Muscle layer of colon (tissue), 2 donors: ENCODE measurements around the gene IL31.

Source experiments
- H3K27ac ChIP-seq: one replicate; pipeline ENCODE4 v1.7.0; 2013; ENCODE audit warnings: low read depth, mild to moderate bottlenecking, low read length, moderate library complexity
- H3K27me3 ChIP-seq, 2 donors: one replicate each; pipeline ENCODE4 v1.7.0; 2013; ENCODE audit warnings: low read length in 2 of 2, mild to moderate bottlenecking in 2 of 2; ENCODE audit not compliant: insufficient read depth in 2 of 2, control insufficient read depth in 1 of 2
- H3K36me3 ChIP-seq: one replicate; pipeline ENCODE4 v1.7.0; 2013; ENCODE audit warnings: mild to moderate bottlenecking, low read length; ENCODE audit not compliant: insufficient read depth
- H3K4me1 ChIP-seq: one replicate; pipeline ENCODE4 v1.7.0; 2013; ENCODE audit warnings: mild to moderate bottlenecking, low read length; ENCODE audit not compliant: insufficient read depth
- H3K4me3 ChIP-seq, 2 donors: one replicate each; pipeline ENCODE4 v1.7.0; 2013; ENCODE audit warnings: low read length in 2 of 2, low read depth in 1 of 2, mild to moderate bottlenecking in 1 of 2, moderate library complexity in 1 of 2
- H3K9ac ChIP-seq: one replicate; pipeline ENCODE4 v1.7.0; 2013; ENCODE audit warnings: low read length
- H3K9me3 ChIP-seq: one replicate; pipeline ENCODE4 v1.7.0; 2013; ENCODE audit warnings: mild to moderate bottlenecking, low read length
- donor health status: abdominal sarcoma.
- donor health status: Adenocarcinoma of cecum.

IL31 gene

GRCh38 chr12:122171399-122171798, 2.6 kb downstream of the IL31 start:
- Histone ChIP-seq H3K9ac (no peak overlapping the region), H3K4me1 (no peaks in the 10 kb centered on the region), H3K36me3 (no peaks in the 10 kb centered on the region), H3K9me3 (no peaks in the 10 kb centered on the region), H3K27me3 (peaks cover 0 to 6% of the 10 kb centered on the region in 2 donors), H3K27ac (no peak overlapping the region), H3K4me3 (no peak overlapping the region)

- H3K9me3 ChIP-seq, result no peaks in the 10 kb centered on the region
- H3K27me3 ChIP-seq, result peaks cover 0 to 6% of the 10 kb centered on the region in 2 donors
- no peaks in the 10 kb centered on the region for H3K36me3 ChIP-seq
- no peak overlapping the region for H3K4me3 ChIP-seq
- H3K9ac ChIP-seq, result no peak overlapping the region
- no peak overlapping the region for H3K27ac ChIP-seq
- no peaks in the 10 kb centered on the region for H3K4me1 ChIP-seq
These were observed 5.5 kb downstream of the IL31 start for GRCh38 chr12:122168492-122168891.

- Histone ChIP-seq H3K9me3 (no peaks in the 10 kb centered on the region), H3K9ac (no peak overlapping the region), H3K4me1 (no peaks in the 10 kb centered on the region), H3K27ac (no peak overlapping the region), H3K4me3 (no peak overlapping the region), H3K36me3 (no peaks in the 10 kb centered on the region), H3K27me3 (peaks cover 0 to 5% of the 10 kb centered on the region in 2 donors)
These were observed 6.6 kb downstream of the IL31 start for GRCh38 chr12:122167356-122167925.

- H3K9me3 ChIP-seq, result no peaks in the 10 kb centered on the region
- H3K27ac ChIP-seq, result no peak overlapping the region
- no peaks in the 10 kb centered on the region for H3K4me1 ChIP-seq
- H3K4me3 ChIP-seq, result no peak overlapping the region
- H3K9ac ChIP-seq, result no peak overlapping the region
- no peaks in the 10 kb centered on the region for H3K36me3 ChIP-seq
- H3K27me3 ChIP-seq, result no peaks in the 10 kb centered on the region
These were observed 7.3 kb downstream of the IL31 start for GRCh38 chr12:122166422-122167349.

DNA sequence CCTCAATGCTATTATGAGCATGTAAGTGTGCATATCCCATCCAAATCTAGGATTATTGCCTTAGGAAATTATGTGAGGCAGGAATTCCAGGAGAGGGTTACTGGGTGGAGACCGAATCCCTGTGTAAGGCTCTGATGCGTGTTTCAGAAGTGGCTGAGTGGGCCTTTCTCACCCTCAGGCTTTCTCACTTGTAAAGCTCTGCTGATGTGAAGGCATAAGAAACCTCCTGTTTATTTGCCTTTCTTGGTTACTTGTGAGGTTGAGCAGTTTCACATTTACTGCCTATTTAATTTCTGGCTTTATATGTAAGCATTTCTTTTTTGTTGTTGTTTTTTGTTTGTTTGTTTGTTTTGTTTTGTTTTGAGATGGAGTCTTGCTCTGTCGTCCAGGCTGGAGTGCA, 11.0 kb downstream of the IL31 start:
- no peaks in the 10 kb centered on the region for H3K36me3 ChIP-seq
- H3K4me3 ChIP-seq, result no peak overlapping the region
- H3K9ac ChIP-seq, result no peak overlapping the region
- no peaks in the 10 kb centered on the region for H3K27me3 ChIP-seq
- no peak overlapping the region for H3K27ac ChIP-seq
- no peaks in the 10 kb centered on the region for H3K9me3 ChIP-seq
- no peaks in the 10 kb centered on the region for H3K4me1 ChIP-seq

DNA sequence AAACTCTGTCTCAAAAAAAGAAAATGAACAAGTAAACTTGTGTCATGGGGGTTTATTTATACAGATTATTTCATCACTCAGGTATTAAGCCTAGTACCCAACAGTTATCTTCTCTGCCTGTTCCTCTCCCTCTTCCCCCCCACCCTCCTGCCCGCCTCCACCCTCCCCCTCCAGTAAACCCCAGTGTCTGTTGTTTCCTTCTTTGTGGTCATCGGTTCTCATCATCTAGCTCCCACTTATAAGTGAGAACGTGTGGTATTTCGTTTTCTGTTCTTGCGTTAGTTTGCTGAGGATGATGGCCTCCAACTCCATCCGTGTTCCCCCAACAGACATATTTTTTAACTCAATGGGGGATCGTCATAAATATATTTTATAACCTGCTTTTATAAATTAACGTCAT, 12.3 kb downstream of the IL31 start:
- no peaks in the 10 kb centered on the region for H3K4me1 ChIP-seq
- H3K27me3 ChIP-seq, result no peaks in the 10 kb centered on the region
- H3K9me3 ChIP-seq, result no peaks in the 10 kb centered on the region
- H3K9ac ChIP-seq, result no peak overlapping the region
- H3K36me3 ChIP-seq, result no peaks in the 10 kb centered on the region
- no peak overlapping the region for H3K27ac ChIP-seq
- H3K4me3 ChIP-seq, result no peak overlapping the region

- Histone ChIP-seq H3K27ac (no peak overlapping the region), H3K27me3 (no peaks in the 10 kb centered on the region), H3K4me1 (no peaks in the 10 kb centered on the region), H3K9me3 (no peaks in the 10 kb centered on the region), H3K36me3 (no peaks in the 10 kb centered on the region), H3K4me3 (no peak overlapping the region), H3K9ac (no peak overlapping the region)
These were observed 13.3 kb downstream of the IL31 start for GRCh38 chr12:122160761-122161160.

- H3K9ac ChIP-seq, result no peak overlapping the region
- H3K9me3 ChIP-seq, result no peaks in the 10 kb centered on the region
- H3K36me3 ChIP-seq, result no peaks in the 10 kb centered on the region
- no peaks in the 10 kb centered on the region for H3K27me3 ChIP-seq
- no peak overlapping the region for H3K27ac ChIP-seq
- no peak overlapping the region for H3K4me3 ChIP-seq
- no peaks in the 10 kb centered on the region for H3K4me1 ChIP-seq
These were observed 14.1 kb downstream of the IL31 start for GRCh38 chr12:122159882-122160281.

- H3K36me3 ChIP-seq, result no peaks in the 10 kb centered on the region
- no peak overlapping the region for H3K9ac ChIP-seq
- H3K4me3 ChIP-seq, result no peak overlapping the region
- no peaks in the 10 kb centered on the region for H3K4me1 ChIP-seq
- H3K27me3 ChIP-seq, result no peaks in the 10 kb centered on the region
- H3K9me3 ChIP-seq, result no peaks in the 10 kb centered on the region
- H3K27ac ChIP-seq, result no peak overlapping the region
These were observed 15.2 kb downstream of the IL31 start for GRCh38 chr12:122158700-122159285.

- Histone ChIP-seq H3K27me3 (no peaks in the 10 kb centered on the region), H3K4me3 (no peak overlapping the region), H3K4me1 (peaks cover 4% of the 10 kb centered on the region), H3K36me3 (no peaks in the 10 kb centered on the region), H3K9ac (no peak overlapping the region), H3K9me3 (no peaks in the 10 kb centered on the region), H3K27ac (no peak overlapping the region)
These were observed 18.3 kb downstream of the IL31 start for GRCh38 chr12:122155705-122156104.

DNA sequence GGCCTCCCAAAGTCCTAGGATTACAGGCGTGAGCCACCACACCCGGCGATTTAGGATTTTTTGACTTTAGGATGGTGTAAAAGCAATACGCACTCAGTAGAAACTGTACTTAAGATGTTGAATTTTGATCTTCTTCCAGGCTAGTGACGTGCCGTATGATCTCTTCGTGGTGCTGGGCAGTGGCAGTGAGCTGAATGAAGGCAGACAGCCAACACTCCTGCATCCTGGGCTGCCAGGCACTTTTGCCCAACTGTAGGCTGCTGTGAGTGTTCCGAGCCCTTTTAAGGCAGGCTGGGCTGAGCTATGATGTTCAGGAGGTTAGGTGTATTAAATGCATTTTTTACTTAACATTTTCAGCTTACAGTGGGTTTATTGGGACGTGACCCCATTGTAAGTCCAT, 21.3 kb downstream of the IL31 start:
- H3K9me3 ChIP-seq, result no peaks in the 10 kb centered on the region
- H3K27ac ChIP-seq, result no peak overlapping the region
- peaks cover 4% of the 10 kb centered on the region for H3K4me1 ChIP-seq
- H3K27me3 ChIP-seq, result no peaks in the 10 kb centered on the region
- no peak overlapping the region for H3K4me3 ChIP-seq
- peaks cover 4% of the 10 kb centered on the region for H3K36me3 ChIP-seq
- H3K9ac ChIP-seq, result no peak overlapping the region
